PC-9 (cell line): ENCODE measurements around the gene SPIB.

Experiments used
- EZH2 ChIP-seq: fragments of 200-600 bp; sonication (generic); IDR thresholded peaks from 2 replicates; pipeline ENCODE4 v1.8.0; 2017; ENCODE audit warnings: antibody characterized with exemption, low read depth
- TF ChIP-seq, protein P1 (sequence below): fragments of 200-600 bp; sonication (generic); conservative IDR thresholded peaks from 2 replicates; pipeline ENCODE4 v1.6.1; 2017; ENCODE audit warnings: mixed run types, antibody characterized with exemption, mild to moderate bottlenecking, moderate library complexity

DNA sequence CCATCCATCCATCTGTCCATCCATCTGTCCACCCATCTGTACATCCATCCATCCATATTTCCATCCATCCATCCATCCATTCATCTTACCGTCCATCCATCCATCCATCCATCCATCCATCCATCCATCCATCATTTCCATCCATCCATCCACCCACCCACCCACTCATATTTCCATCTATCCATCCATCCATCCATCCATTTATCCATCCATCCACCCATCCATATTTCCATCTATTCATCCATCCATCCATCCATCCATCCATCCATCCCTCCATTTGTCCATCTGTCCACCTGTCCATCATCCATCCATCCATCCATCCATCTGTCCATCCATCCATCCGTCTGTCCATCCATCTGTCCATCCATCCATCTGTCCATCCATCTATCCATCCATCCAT is 37.3 kb downstream of the SPIB start:
- TF ChIP-seq, protein P1, sequence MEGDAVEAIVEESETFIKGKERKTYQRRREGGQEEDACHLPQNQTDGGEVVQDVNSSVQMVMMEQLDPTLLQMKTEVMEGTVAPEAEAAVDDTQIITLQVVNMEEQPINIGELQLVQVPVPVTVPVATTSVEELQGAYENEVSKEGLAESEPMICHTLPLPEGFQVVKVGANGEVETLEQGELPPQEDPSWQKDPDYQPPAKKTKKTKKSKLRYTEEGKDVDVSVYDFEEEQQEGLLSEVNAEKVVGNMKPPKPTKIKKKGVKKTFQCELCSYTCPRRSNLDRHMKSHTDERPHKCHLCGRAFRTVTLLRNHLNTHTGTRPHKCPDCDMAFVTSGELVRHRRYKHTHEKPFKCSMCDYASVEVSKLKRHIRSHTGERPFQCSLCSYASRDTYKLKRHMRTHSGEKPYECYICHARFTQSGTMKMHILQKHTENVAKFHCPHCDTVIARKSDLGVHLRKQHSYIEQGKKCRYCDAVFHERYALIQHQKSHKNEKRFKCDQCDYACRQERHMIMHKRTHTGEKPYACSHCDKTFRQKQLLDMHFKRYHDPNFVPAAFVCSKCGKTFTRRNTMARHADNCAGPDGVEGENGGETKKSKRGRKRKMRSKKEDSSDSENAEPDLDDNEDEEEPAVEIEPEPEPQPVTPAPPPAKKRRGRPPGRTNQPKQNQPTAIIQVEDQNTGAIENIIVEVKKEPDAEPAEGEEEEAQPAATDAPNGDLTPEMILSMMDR, result no peak
- TF ChIP-seq EZH2, result no peak
